Cardiac fibroblast (primary cell): ENCODE results near the gene POLD4.

Experiments
- DNase-seq, 2 donors: peaks; one replicate each; pipeline versions ENCODE4 v3.0.0 to v3.0.0-alpha.2; 2010; ENCODE audit warnings: low read depth in 2 of 2
- H3K4me3 ChIP-seq, 2 donors: replicated peaks in 1 of 2; 1 replicate in 1 of 2; 2 replicates in 1 of 2; pipeline ENCODE4 v1.5.1; 2011; ENCODE audit warnings: low read depth in 2 of 2, low read length in 2 of 2, mild to moderate bottlenecking in 2 of 2, moderate library complexity in 1 of 2
- CTCF ChIP-seq: IDR thresholded peaks from one replicate; pipeline ENCODE4 v1.5.1; 2011; ENCODE audit warnings: low read depth, mild to moderate bottlenecking, low read length, inconsistent platforms

Gene POLD4

GRCh38 chr11:67369275-67369674 is 15.9 kb upstream of the POLD4 start:
- no peak overlapping the region for H3K4me3 ChIP-seq
- no peak for DNase-seq
- no peak for TF ChIP-seq CTCF

- no peak overlapping the region for H3K4me3 ChIP-seq
- no peak for DNase-seq
- no peak for TF ChIP-seq CTCF
Measured at GRCh38 chr11:67368621-67369020, 15.3 kb upstream of the POLD4 start.

GRCh38 chr11:67367761-67368227 is 14.4 kb upstream of the POLD4 start:
- no peak for TF ChIP-seq CTCF
- no peak overlapping the region for H3K4me3 ChIP-seq

GRCh38 chr11:67366961-67367760 is 13.8 kb upstream of the POLD4 start:
- TF ChIP-seq CTCF: no peak
- no peak overlapping the region for H3K4me3 ChIP-seq
- peak in 1 of 2 donors; percentile 79 for DNase-seq

More at GRCh38 chr11:67367761-67368227, 14.4 kb upstream of the POLD4 start:
- no peak for DNase-seq

GRCh38 chr11:67366546-67366945 is 13.2 kb upstream of the POLD4 start:
- peak in 1 of 2 donors; percentile 78 for DNase-seq
- H3K4me3 ChIP-seq: no peak overlapping the region
- TF ChIP-seq CTCF: no peak

- TF ChIP-seq CTCF: no peak
- H3K4me3 ChIP-seq: no peak overlapping the region
- DNase-seq: peak in 1 of 2 donors; percentile 51
Measured at GRCh38 chr11:67365736-67366444, 12.5 kb upstream of the POLD4 start.
